Activated CD4-positive, alpha-beta T cell treated with anti-CD3 and anti-CD28 coated beads for 36 hours (primary cell): ENCODE data around the gene XRCC5. TPM values are rescaled to one million over a fixed set of nuclear protein-coding genes. Genes with fewer than 3 reads are reported as not detected.

Source experiments
- ATAC-seq: fragments of 200-7000 bp; cut with Tn5 transposase; one replicate; pipeline ENCODE4 v1.10.0; 2021; ENCODE audit warnings: mild to moderate bottlenecking, moderate library complexity
- CTCF ChIA-PET: fragments of 350-600 bp; sonication (Branson Sonifier 250); formaldehyde crosslinking; loops from one replicate; lab custom pipeline; 2021; ENCODE audit warnings: antibody characterized with exemption; lab: Charles Lee
- POLR2A ChIA-PET: fragments of 350-600 bp; sonication (Branson Sonifier 250); formaldehyde crosslinking; loops from one replicate; lab custom pipeline; 2021; ENCODE audit warnings: antibody characterized with exemption, inconsistent platforms; lab: Charles Lee
- DNase-seq: peaks from one replicate; pipeline ENCODE4 v3.0.0-alpha.2; 2020
- H3K27ac Mint-ChIP-seq: one replicate; pipeline ENCODE4 v1.8.0; 2021; ENCODE audit warnings: mixed read lengths
- H3K27me3 Mint-ChIP-seq: one replicate; pipeline ENCODE4 v1.8.0; 2021; ENCODE audit warnings: mixed read lengths
- H3K36me3 Mint-ChIP-seq: one replicate; pipeline ENCODE4 v1.8.0; 2021; ENCODE audit warnings: low read depth, mixed read lengths
- H3K4me1 Mint-ChIP-seq: one replicate; pipeline ENCODE4 v1.8.0; 2021; ENCODE audit warnings: mixed read lengths
- H3K4me3 Mint-ChIP-seq: one replicate; pipeline ENCODE4 v1.8.0; 2021; ENCODE audit warnings: mild to moderate bottlenecking, moderate library complexity, mixed read lengths
- H3K9me3 Mint-ChIP-seq: one replicate; pipeline ENCODE4 v1.8.0; 2021; ENCODE audit warnings: low read depth, mixed read lengths
- intact Hi-C, 2 experiments: fragments of 100-400 bp; cut with DNase I in 1 of 2; cut with micrococcal nuclease in 1 of 2; formaldehyde crosslinking; loops; one replicate each; pipeline versions ENCODE4 v1.14.2 to v1.15.1; 2022 to 2024; cut with DNase I, micrococcal nuclease
- total RNA-seq, 2 experiments: library from RNA; stranded (reverse); gene quantifications; one replicate each; pipeline ENCODE4 v1.2.3, GENCODE V29; 2021

The XRCC5 gene
- total RNA-seq, 2 experiments from 2014 or later, result 395 to 536 TPM

DNA sequence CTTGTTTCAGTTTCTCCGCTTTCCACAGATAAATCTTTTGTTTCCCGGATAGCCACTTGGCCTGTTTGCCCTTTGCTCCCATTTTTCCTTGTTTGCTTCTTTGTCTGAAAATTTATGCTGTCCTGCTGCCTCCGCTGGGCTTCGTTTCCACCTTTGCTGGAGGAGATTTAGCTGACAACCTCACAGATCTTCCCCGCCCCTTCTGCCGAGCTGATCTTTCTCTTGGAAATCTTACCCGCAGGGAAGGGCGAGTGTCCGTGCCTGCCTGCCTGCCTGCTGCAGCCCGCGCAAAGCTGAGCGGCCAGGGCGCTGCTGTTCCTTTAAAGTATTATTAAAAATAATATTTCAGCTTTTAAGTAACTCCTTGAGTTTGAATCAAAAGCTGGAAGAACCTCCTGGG lies 1.4 kb upstream of the XRCC5 start:
- POLR2A ChIA-PET, result interaction anchor here (1.1 kb wide), 1 partner anchor 26 kb away, joined by 4 read pairs; the partner anchor contains the start of genes PECR and TMEM169
- ATAC-seq (no peak), DNase-seq (no peak)
- peaks cover 31% of the 10 kb centered on the region for H3K4me1 Mint-ChIP-seq
- no peak overlapping the region for H3K4me3 Mint-ChIP-seq
- peak overlapping the region; percentile 73 for H3K27ac Mint-ChIP-seq
- H3K9me3 Mint-ChIP-seq, result no peaks in the 10 kb centered on the region
- no peaks in the 10 kb centered on the region for H3K27me3 Mint-ChIP-seq
- intact Hi-C loops, result loop anchor here in 1 of 2 experiments (2.0 kb wide), 1 partner anchor 27 kb away; the partner anchor contains the start of genes PECR and TMEM169
- H3K36me3 Mint-ChIP-seq, result peaks cover 34% of the 10 kb centered on the region
- CTCF ChIA-PET, result interaction anchor here (0.7 to 6.1 kb wide), 4 partner anchors 12 to 75 kb away, joined by 6 to 50 read pairs (median 44); partner anchors contain the start of genes PECR and TMEM169

DNA sequence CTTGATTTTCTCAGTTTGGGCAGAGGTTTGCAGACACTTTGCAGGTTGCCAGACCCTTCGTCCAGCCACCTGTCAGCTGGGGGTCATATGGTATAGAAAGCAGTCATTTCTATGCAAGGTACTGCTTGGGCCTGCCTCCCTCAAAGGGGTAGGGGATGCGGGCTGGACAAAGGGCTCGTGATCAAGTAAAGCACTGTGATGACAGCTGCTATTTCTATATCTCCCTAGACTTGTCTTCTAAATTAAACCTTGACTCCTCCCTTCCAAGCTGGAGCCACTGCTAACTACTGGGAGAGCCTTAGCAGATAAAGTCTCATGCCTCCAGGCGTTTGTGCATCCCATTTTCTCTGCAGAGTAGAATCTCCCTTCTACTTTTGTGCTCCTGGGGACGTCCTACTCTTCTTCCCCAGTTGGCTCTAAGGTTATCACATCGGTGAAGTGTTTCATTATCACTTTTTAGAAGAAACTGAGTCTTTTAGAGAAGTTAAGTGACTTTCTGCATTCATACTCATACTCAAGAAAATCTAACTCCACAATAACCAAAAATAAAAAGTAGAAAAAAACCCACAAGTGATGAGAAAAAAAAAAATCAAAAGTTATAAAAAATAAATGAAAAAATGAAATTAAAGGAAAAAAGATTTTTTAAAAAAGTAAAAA lies 710 bp upstream of the XRCC5 start:
- Mint-ChIP-seq H3K9me3 (no peaks in the 10 kb centered on the region), H3K36me3 (peaks cover 41% of the 10 kb centered on the region), H3K27ac (peak overlapping the region; percentile 92), H3K4me1 (peaks cover 38% of the 10 kb centered on the region), H3K27me3 (no peaks in the 10 kb centered on the region), H3K4me3 (peak overlapping the region; percentile 95)
- intact Hi-C loops, result loop anchor here in 1 of 2 experiments (2.0 kb wide), 1 partner anchor 28 kb away; the partner anchor contains the start of genes PECR and TMEM169
- CTCF ChIA-PET, result interaction anchor here (2.4 to 6.1 kb wide), 5 partner anchors 12 to 75 kb away, joined by 8 to 50 read pairs (median 40); partner anchors contain the start of genes PECR and TMEM169
- POLR2A ChIA-PET, result interaction anchor here (0.6 to 1.1 kb wide), 5 partner anchors 24 to 106 kb away, joined by 3 to 6 read pairs (median 4); partner anchors contain the start of genes PECR and TMEM169
- DNase-seq (no peak), ATAC-seq (no peak)

DNA sequence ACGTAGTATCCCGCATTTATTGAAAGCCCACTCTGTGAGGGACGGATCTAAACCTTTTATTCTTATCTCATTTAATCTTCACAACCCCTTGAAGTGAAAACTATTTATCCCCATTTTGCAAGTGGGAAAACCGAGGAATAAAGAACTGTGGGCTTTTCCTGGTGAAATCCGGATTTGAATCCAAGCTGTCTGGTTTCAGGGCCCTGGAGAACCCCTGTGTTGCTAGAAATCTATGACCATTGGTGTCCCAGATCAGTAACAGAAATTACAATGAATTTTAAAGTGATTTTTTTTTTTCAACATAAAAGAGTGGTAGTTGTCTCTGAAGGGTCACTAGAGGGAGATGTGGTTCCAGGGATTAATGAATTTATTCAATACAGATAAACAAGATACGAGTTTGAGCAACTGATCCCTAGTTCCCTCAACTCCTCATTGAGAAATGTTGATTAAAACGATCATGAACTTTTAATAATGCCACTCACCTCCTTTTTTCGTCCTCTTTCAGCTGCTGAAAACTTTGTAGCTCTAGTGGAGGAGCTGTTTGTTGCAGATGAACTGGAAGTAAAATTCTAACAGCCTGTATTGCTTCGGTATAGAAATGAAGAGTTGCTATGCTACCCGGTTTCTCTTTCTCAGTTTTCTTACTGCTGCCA lies 940 bp downstream of the XRCC5 start:
- Mint-ChIP-seq H3K4me3 (peak overlapping the region; percentile 95), H3K36me3 (peaks cover 56% of the 10 kb centered on the region), H3K9me3 (no peaks in the 10 kb centered on the region), H3K4me1 (peaks cover 54% of the 10 kb centered on the region), H3K27me3 (no peaks in the 10 kb centered on the region), H3K27ac (peak overlapping the region; percentile 98)
- POLR2A ChIA-PET, result interaction anchor here (0.6 to 1.2 kb wide), 8 partner anchors 15 to 302 kb away, joined by 3 to 7 read pairs (median 4); partner anchors contain the start of genes PECR and TMEM169
- peak; percentile 20 for ATAC-seq
- no peak for DNase-seq
- intact Hi-C loops, result loop anchor here (1.0 to 5.0 kb wide), 9 partner anchors 29 to 798 kb away; partner anchors contain the start of genes PECR (in 2 of the 2), SMARCAL1 (in 2 of the 2), TMEM169 (in 2 of the 2) and ATIC (in 1 of the 2)
- CTCF ChIA-PET, result interaction anchor here (0.6 to 6.1 kb wide), 32 partner anchors 8 to 726 kb away, joined by 3 to 50 read pairs (median 4); partner anchors contain the start of genes PECR and TMEM169

DNA sequence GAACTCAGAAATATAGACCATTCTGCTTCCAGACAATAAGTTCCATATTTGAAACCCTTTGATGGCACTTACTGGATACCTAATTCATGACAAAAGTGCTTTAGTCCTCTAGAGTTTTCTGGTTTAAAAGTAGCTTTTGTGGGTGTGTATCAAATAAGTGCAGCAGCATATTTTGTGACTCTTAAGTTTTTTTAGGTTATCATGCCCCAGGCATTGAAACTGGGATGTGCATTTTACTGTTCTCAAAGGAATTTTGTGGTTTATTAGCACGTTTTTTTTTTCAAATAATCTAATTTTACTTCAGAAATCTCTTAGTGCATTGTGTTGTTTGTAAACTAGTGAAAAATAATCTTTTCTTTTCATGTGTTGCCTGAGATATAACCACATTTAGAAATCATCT lies 1.5 kb downstream of the XRCC5 start:
- no peaks in the 10 kb centered on the region for H3K27me3 Mint-ChIP-seq
- intact Hi-C loops, result loop anchor here (1.0 to 5.0 kb wide), 5 partner anchors 30 to 798 kb away; partner anchors contain the start of gene ATIC (in 1 of the 2)
- no peaks in the 10 kb centered on the region for H3K9me3 Mint-ChIP-seq
- H3K4me3 Mint-ChIP-seq, result peak overlapping the region; percentile 95
- ATAC-seq, result no peak
- POLR2A ChIA-PET, result interaction anchor here (0.6 to 1.2 kb wide), 5 partner anchors 15 to 301 kb away, joined by 3 to 7 read pairs (median 4); partner anchors contain the start of genes PECR and TMEM169
- H3K36me3 Mint-ChIP-seq, result peaks cover 61% of the 10 kb centered on the region
- peak overlapping the region; percentile 98 for H3K27ac Mint-ChIP-seq
- CTCF ChIA-PET, result interaction anchor here (0.6 to 6.1 kb wide), 29 partner anchors 8 to 727 kb away, joined by 3 to 50 read pairs (median 4); partner anchors contain the start of genes PECR and TMEM169
- no peak for DNase-seq
- H3K4me1 Mint-ChIP-seq, result peaks cover 58% of the 10 kb centered on the region

DNA sequence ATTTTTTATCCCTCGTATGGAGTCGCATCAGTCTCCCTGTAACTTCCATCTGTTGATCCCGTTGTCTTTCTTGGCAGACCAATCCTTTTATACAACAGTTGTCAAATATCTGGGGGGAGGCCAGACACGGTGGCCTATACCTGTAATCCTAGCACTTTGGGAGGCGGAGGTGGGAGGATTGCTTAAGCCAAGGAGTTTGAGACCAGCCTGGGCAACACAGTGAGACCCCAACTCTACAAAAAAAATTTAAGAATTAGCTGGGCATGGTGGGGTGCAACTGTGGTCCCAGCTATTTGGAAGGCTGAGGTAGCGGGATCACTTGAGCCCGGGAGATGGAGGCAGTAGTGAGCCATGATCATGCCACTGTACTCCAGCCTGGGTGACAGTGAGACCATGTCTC lies 2.0 kb downstream of the XRCC5 start:
- H3K27me3 Mint-ChIP-seq, result no peaks in the 10 kb centered on the region
- POLR2A ChIA-PET, result interaction anchor here (1.2 kb wide), 1 partner anchor 301 kb away, joined by 4 read pairs; no protein-coding TSS in a partner anchor

DNA sequence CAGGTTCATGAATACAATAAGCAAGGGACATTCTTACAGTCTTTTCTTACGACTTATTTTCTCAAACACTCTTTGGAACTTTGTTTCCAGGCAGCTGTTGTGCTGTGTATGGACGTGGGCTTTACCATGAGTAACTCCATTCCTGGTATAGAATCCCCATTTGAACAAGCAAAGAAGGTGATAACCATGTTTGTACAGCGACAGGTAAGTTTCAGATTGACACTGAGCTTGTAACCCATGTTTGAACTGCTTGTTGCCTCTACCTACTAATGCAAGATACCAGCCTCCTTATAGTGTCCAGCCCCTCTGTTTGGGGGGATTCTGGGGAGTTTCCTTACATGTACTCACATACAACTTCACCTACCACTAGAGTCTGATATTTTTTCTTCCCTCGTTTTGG lies 3.8 kb downstream of the XRCC5 start:
- peaks cover 79% of the 10 kb centered on the region for H3K36me3 Mint-ChIP-seq
- ChIA-PET POLR2A (interaction anchor here (0.6 to 0.7 kb wide), 2 partner anchors 9 to 20 kb away, joined by 3 read pairs; no protein-coding TSS in a partner anchor), CTCF (interaction anchor here (0.7 to 5.3 kb wide), 9 partner anchors 9 to 89 kb away, joined by 3 to 48 read pairs (median 4); partner anchors contain the start of genes PECR and TMEM169)
- H3K4me3 Mint-ChIP-seq, result peak overlapping the region; percentile 52
- intact Hi-C loops, result loop anchor here (5.0 kb wide), 3 partner anchors 234 to 801 kb away; partner anchors contain the start of gene ATIC (in 1 of the 2)
- H3K27ac Mint-ChIP-seq, result peak overlapping the region; percentile 98
- DNase-seq (no peak), ATAC-seq (peak; percentile 10)
- no peaks in the 10 kb centered on the region for H3K9me3 Mint-ChIP-seq
- H3K27me3 Mint-ChIP-seq, result no peaks in the 10 kb centered on the region
- peaks cover 79% of the 10 kb centered on the region for H3K4me1 Mint-ChIP-seq

More for the DNA sequence above, 2.0 kb downstream of the XRCC5 start:
- ATAC-seq (no peak), DNase-seq (no peak)
- CTCF ChIA-PET, result interaction anchor here (0.8 to 6.1 kb wide), 13 partner anchors 9 to 555 kb away, joined by 3 to 50 read pairs (median 7); partner anchors contain the start of genes PECR and TMEM169
- peaks cover 61% of the 10 kb centered on the region for H3K4me1 Mint-ChIP-seq
- peaks cover 63% of the 10 kb centered on the region for H3K36me3 Mint-ChIP-seq
- H3K9me3 Mint-ChIP-seq, result no peaks in the 10 kb centered on the region
- peak overlapping the region; percentile 98 for H3K27ac Mint-ChIP-seq
- intact Hi-C loops, result loop anchor here (5.0 kb wide), 3 partner anchors 236 to 799 kb away; partner anchors contain the start of gene ATIC (in 1 of the 2)
- peak overlapping the region; percentile 95 for H3K4me3 Mint-ChIP-seq

DNA sequence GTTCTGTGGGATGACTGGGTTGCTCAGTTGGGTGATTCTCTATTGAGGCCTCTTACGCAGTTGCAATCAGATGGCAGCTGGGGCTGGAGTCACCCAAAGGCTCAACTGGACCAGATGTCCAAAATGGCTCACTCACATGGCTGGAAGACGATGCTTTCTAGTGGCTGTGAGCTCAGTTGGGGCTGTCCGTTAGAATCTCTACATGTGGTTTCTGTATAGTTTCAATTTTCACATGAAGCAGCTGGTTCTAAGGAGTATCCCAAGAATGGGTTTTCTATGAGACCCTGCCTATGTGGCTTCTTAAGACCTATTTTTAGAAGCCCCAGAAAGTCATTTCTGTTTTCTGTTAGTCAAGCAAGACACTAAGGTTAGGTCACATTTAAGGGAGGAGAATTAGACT lies 4.4 kb downstream of the XRCC5 start:
- H3K4me1 Mint-ChIP-seq, result peaks cover 82% of the 10 kb centered on the region
- H3K27me3 Mint-ChIP-seq, result no peaks in the 10 kb centered on the region
- peak overlapping the region; percentile 52 for H3K4me3 Mint-ChIP-seq
- peak overlapping the region; percentile 98 for H3K27ac Mint-ChIP-seq
- DNase-seq, result no peak
- intact Hi-C loops, result loop anchor here (5.0 kb wide), 3 partner anchors 234 to 801 kb away; partner anchors contain the start of gene ATIC (in 1 of the 2)
- peak; percentile 2 for ATAC-seq
- ChIA-PET CTCF (interaction anchor here (0.8 to 2.1 kb wide), 10 partner anchors 10 to 90 kb away, joined by 3 to 14 read pairs (median 4); no protein-coding TSS in a partner anchor), POLR2A (interaction anchor here (0.6 to 1.3 kb wide), 3 partner anchors 8 to 385 kb away, joined by 3 to 4 read pairs (median 3); no protein-coding TSS in a partner anchor)
- no peaks in the 10 kb centered on the region for H3K9me3 Mint-ChIP-seq
- peaks cover 86% of the 10 kb centered on the region for H3K36me3 Mint-ChIP-seq

DNA sequence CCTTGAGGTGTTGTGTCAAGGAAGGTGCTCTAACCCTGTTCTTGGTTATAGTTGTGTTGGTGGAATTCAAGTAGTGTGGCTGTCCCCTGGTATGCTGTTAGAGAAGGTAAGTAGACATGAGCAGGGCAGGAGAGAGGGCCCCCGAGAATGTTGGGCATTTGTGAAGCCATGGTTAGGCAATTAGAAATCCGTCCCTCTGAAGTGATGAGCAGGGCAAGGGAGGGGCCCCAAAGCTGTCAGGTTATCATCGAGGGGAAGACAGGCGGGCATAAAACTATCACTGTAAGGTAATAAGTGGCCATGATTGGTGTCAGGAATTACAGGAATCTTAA lies 5.2 kb downstream of the XRCC5 start:
- Mint-ChIP-seq H3K27ac (peak overlapping the region; percentile 95), H3K4me1 (peaks cover 89% of the 10 kb centered on the region), H3K27me3 (no peaks in the 10 kb centered on the region), H3K9me3 (no peaks in the 10 kb centered on the region), H3K4me3 (peak overlapping the region; percentile 79), H3K36me3 (peaks cover 90% of the 10 kb centered on the region)
- ATAC-seq (peak; percentile 7), DNase-seq (no peak)
- intact Hi-C loops, result loop anchor here (1.0 to 5.0 kb wide), 4 partner anchors 233 to 802 kb away; partner anchors contain the start of genes SMARCAL1 (in 2 of the 2) and ATIC (in 1 of the 2)
- ChIA-PET POLR2A (interaction anchor here (1.0 to 1.3 kb wide), 3 partner anchors 31 to 384 kb away, joined by 3 to 9 read pairs (median 4); no protein-coding TSS in a partner anchor), CTCF (interaction anchor here (0.6 to 2.1 kb wide), 18 partner anchors 9 to 182 kb away, joined by 3 to 14 read pairs (median 4); partner anchors contain the start of genes PECR and TMEM169)

DNA sequence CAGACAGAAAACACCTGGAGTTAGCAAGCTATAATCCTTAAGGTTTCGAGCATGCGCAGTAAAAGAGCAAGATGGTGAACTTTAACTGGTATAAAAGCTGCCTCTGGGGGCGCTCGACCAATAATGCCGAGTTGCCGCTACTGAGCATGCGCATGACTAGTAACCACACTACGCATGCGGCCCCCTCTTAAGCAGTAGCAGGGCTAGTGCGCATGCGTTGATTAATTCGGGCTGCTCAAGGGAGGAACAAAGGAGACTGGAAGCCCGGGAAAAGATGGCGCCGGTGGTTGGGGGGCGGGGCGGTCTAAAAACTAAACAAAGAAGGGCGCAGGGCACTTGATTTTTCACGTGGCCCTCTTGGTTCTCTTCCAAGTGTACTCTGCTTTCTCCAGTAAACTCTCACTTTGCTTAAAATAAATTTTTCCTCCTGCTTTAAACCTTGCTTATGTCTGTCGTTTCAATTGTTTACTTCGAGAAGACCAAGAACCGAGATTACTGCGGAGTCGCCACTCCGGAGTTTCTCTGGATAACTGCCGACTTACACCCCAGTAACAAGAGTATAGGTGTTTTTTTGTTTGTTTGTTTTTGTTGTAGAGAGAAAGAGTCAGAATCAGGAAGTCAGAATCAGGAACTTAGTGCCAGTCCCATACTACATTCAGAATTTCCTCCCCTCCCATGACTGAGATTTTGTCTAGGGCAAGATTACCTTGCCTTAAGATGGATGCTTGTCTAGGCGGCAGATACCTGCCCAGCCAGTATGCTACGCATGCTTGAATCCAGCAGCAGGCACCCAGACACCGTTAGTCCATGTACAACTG lies 5.8 kb downstream of the XRCC5 start:
- Mint-ChIP-seq H3K27ac (peak overlapping the region; percentile 95), H3K4me3 (peak overlapping the region; percentile 79), H3K36me3 (peaks cover 92% of the 10 kb centered on the region), H3K9me3 (no peaks in the 10 kb centered on the region), H3K4me1 (peaks cover 95% of the 10 kb centered on the region), H3K27me3 (no peaks in the 10 kb centered on the region)
- ChIA-PET POLR2A (interaction anchor here (1.0 to 1.3 kb wide), 3 partner anchors 32 to 383 kb away, joined by 3 to 9 read pairs (median 4); no protein-coding TSS in a partner anchor), CTCF (interaction anchor here (0.6 to 2.1 kb wide), 17 partner anchors 8 to 182 kb away, joined by 3 to 14 read pairs (median 4); partner anchors contain the start of genes PECR and TMEM169)
- intact Hi-C loops, result loop anchor here (1.0 to 5.0 kb wide), 4 partner anchors 232 to 803 kb away; partner anchors contain the start of genes SMARCAL1 (in 2 of the 2) and ATIC (in 1 of the 2)
- DNase-seq, result peak; percentile 98
- peak; percentile 81 for ATAC-seq
